ENCODE results near the gene MIA.
A peak's percentile ranks its signal among the peaks of the same experiment; 100 is the strongest.
"Not testable (repeated sequence)": the region's sequence is repeated elsewhere in the genome, so short reads cannot be mapped to it uniquely, and the experiment has no call there.

MIA gene

DNA sequence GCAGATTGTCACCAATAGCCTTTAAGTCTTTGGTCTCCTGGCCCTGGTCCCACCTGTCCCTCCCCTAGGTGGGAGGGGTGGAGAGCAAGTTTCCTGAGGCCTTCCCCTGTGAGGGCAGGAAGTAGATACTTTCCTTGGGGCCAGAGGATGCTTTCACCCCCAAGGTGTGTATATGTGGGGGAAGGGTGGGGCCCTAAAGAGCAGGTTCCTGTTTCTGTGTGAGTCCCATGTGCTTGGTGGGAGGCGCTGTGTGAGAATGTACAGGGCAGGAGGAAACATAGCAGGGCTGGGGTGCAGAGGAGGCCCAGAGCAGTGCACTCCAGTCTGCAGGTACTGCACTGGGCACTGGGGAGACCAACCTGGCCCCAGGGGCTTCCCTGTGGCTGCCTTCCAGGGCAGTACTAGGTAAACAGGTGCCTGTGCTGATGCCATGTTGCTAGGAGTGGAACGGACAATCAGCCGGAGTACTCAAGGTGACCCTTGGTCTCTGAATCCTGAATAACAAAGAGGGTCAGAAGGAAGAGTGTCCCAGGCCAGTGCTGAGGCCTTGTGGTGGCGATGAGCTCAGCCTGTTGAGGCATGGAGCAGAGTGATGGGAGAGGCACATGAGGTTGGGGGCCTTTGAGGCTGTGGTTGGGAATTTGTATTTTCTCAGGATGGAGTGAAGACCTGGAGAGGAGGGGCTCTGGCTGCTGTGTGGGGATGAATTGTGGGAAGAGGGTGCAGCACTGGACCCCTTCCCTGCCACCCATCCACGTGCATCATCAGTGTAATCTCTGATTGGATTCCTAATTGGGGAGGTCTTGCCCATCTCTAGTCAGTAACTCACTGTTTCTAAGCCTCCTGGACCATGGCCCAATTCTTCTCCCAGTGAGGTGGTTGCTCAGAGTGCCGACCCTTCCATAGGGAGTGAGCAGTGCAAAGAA is 28.8 kb downstream of the MIA start:
- no peak for DNase-seq (ENCODE audit: low read depth, low spot score)

DNA sequence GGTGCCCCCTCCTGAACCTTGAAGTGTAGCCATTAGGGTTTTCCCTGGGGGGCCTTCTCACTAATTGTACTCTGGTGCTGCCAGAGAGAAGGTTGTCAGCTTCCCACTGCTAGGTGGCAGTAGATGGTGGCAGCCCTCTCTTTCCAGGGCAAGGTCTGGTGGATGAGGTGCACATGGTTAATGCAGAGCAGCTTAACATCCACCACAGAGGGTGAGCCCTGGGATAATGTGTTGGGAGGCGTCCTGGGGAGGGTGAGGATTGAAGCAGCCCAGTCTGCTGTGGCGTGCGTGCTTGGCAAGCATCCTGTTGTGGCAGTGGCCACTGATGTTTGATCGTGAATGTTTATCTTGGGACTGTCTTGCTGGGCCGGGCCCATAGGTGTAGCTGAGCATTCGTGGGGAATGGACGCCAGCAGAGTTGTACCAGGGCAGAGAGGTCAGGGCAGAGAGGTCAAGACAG is 29.5 kb downstream of the MIA start:
- DNase-seq (ENCODE audit: low read depth, low spot score), result no peak

DNA sequence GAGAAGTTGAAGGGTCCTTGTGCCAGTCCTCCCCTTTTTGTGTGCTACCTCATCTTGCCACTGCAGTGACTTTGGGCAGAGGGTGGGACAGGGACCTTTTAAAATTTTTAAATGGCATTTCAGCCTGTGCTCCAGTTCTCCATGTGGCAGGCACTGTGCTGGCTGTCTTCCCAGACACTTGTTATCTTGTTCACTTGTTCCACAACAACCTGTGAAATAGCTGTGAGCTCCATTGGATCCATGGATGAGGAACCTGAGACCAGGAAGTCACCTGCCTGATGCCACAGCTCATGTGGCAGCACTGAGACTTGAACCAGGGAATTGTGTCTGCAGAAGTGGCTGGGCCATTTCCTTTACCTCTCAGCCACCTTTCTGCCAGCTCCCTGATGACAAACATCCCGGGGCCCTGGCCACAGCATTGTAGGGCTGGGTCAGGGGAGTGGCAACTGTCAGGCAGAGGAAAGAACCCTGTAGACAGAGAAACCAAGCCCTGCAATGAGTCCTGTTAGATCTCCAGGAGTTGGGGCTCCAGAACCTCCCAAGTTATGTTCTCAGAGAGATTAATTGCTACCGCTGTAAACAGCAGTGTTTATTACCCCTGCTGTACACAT is 30.0 kb downstream of the MIA start:
- DNase-seq (ENCODE audit: low read depth, low spot score), result no peak

DNA sequence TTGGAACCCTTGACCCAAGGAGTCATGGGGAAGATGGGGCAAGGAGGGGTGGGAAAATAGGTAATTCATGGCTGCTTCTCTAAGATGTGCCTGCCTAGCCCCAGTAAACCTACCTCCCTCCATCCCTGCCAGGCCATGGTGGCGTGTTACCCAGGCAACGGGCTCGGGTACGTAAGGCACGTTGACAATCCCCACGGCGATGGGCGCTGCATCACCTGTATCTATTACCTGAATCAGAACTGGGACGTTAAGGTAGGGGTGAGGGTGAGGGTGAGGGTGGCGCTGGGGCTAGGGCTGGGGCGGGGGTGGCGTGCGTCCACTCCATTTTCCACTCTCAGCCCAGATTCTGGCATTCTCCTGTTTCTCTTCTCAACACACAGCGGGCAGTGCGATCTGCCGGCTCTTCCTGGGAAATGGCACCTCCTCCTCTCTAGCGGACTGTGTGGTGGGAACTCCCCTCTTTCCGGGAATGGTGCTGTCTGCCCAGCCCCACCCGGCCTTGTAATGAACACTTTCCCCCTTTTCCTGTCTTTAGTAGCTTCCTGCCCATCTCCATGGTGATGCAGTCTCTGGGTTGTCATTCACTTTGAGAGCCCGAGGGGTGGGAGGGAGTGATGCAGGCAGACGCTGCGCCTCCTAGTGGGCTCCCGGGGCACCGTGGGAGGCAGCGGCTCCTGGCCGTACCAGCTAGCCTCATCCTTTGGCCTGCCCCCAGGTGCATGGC is 31.3 kb downstream of the MIA start:
- DNase-seq (ENCODE audit: low read depth, low spot score), result peak; percentile 97

DNA sequence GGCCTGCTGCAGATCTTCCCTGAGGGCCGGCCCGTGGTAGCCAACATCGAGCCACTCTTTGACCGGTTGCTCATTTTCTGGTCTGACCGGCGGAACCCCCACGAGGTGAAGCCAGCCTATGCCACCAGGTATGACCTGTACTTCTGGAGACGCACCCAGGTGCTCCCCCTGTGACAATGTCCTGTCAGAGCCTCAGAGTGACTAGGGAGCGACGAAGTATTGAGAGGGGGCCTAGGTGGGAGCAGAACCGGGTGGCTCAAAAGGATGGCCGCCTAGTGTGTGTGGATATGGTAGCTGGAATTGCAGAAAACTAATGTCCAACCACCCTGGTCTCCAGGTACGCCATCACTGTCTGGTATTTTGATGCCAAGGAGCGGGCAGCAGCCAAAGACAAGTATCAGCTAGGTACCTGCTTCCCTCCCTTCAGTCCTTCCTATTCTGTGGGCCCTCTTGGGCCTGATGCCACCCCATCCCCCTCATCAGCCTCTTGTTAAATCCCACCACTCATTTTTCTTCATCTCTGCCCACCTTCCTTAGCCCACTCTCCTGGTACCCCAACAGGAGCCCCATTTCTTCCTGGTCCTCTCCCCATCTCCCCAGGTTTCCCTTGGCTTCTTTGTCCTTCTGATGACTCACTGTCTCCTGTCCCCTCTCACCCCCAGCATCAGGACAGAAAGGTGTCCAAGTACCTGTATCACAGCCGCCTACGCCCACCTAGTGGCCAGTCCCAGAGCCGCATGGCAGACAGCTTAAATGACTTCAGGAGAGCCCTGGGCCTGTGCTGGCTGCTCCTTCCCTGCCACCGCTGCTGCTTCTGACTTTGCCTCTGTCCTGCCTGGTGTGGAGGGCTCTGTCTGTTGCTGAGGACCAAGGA is 32.1 kb downstream of the MIA start:
- DNase-seq (ENCODE audit: low read depth, low spot score), result no peak

DNA sequence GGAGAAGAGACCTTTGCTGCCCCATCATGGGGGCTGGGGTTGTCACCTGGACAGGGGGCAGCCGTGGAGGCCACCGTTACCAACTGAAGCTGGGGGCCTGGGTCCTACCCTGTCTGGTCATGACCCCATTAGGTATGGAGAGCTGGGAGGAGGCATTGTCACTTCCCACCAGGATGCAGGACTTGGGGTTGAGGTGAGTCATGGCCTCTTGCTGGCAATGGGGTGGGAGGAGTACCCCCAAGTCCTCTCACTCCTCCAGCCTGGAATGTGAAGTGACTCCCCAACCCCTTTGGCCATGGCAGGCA is 32.7 kb downstream of the MIA start:
- no peak for DNase-seq (ENCODE audit: low read depth, low spot score)

DNA sequence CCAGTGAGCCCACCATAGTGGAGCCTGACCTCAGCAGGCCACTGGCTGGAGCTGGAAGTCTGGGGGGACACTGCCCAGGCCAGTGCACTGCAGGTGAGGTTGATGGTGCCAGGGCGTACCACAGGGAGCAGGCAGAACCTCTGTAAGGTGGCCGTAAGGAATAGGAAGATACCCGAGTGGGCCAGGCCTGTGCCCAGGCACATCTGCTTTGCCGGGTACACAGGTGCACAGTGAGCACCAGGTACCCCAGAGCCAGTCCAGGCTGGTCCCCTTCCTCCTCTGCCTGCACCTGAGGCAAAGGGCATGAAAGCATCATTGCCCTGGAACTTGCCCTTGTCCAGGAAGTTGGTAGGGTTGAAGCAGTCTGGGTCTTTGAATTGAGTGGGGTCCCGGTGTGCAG is 33.2 kb downstream of the MIA start:
- DNase-seq (ENCODE audit: low read depth, low spot score), result no peak

DNA sequence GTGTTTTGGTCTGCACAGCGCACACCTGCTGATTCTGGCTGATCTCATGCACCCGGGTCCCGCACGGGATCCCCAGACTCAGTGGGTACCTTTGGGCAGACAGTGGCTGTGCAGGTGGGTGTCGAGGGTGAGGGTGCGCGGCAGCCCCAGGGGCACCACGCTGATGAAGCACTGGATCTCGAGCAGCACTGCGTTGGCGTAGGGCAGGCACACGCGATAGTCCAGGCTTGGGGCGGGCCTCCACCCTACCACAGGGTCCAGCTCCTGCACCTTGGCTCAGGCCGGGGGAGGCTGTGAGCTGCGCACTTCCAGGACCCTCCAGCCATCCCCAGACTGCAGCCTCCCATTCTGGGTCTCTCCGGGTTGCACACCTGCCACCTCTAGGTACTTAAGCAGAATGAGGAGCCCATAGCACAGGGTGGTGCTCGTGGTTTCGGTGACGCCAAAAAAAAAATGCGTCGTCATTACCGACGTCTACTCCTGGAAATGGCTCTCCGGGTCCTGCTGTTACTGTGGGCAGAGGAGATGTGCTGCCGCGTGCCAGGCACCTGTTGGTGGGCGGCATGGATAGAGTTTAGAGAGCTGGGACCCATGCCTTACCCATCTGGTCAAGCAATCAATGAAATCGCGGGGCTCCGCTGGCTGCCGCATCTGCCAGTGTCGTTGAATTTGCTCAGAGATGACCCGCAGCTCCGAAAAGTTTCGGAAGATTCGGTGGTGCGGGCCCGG is 34.2 kb downstream of the MIA start:
- DNase-seq (ENCODE audit: low read depth, low spot score), result no peak

DNA sequence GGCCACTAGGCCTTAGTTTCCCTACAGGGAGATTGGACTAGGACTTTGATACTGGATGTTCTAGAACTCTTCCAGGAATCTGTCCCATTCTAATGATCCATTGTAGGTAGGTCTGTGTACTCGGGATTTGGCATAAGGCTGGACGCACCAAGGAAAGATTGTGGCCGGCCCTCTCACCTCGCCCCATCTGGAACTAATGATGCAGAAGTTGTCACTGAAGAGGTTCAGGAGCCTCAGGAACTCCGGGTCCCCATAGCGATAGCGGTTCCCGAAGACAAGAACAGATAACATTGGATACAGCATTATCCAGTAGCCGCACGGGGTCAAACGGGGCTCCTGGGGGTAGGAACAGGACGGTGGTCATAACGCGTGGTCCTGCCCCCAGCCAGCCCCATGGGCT is 34.8 kb downstream of the MIA start:
- DNase-seq (ENCODE audit: low read depth, low spot score), result no peak

DNA sequence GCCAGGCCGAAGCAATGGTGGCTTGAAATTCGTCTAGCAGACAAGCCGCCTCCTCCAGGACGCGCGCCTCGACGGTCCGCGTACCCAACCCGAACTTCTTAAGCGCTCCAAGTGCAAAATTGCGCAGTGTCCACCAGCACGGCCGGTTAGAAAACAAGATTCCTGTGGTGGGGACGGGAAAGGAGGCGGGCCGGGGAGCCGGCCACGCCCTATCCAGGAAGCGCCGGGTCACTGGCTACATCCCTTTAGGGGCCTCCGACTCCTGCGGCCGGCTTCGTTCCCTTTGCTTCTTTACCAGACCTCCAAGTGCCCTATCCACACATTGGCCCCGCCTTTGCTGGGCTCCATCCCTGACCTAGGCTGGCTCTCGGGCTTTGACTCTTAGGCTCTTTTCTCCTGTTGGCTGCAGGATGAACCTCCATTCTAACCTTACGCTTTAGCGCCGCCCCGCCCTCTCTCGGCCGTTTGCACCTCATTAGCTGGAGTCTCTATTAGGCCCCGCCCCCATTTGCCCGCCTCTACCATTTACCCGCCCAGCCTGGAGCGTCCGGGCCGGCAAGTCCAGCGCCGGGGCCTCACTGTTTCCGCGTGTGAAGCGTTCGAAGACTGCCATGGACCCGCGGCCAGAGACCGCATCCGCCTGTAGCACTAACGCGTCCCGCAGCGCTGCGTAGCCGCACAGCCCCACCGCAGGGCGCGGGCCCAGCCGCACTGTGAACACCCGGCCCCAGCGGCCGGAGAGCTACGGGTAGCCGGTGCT is 35.5 kb downstream of the MIA start:
- DNase-seq (ENCODE audit: low read depth, low spot score), result not testable (repeated sequence)

DNA sequence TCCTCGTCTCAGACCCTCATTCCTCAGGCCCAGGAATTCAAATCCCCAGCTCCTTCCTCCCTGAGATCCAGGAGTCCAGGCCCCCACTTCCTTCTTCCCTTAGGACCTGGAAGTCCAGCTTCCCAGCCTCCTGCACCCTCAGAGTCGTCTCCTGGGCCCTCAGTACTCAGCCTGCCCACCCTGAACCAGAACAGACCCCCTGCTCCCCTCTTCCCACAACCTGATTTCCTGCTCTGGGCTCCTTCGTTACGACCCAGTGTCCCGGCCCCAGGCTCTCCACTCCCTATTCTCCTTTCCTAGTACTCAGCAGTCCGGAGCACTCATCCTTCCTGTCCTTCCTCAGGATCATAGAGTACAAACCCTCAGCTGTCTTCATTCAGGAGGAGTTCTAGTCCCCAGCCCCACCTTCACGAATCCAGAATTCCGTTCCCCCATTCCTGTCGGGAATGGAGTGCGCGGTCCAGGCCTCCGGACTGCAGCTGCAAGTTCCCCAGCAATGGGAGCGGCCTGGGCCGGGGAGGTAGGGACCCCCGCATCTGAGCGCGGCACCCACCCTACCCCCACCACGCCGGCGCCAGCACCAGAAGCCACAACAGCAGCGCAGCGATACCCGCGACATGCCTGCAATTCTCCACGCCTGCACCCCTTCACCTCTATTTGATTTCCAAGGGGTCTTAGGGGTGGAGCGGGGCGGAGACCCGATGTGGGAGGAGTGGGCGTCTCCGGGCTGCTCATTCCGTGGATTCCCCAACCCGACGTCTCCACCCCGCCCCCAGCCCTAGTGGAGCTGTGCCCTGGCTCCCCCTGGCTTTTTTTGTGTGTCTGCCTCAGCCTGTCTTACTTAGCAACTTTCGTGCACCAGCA is 36.4 kb downstream of the MIA start:
- no peak for DNase-seq (ENCODE audit: low read depth, low spot score)

DNA sequence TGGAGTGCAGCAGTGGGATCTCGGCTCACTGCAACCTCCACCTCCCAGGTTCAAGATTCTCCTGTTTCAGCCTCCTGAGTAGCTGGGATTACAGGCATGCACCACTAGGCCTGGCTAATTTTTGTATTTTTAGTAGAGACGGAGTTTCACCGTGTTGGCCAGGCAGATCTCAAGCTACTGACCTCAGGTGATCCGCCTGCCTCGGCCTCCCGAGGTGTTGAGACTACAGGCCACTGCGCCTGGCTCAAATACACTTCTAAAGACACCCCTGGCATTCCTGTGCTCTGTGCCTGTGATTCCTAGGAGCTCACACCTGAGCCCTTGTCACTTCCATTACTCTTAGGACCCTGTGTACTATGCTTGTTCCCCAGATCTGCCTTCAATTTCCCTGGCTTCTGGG is 37.2 kb downstream of the MIA start:
- DNase-seq (ENCODE audit: low read depth, low spot score), result not testable (repeated sequence)

DNA sequence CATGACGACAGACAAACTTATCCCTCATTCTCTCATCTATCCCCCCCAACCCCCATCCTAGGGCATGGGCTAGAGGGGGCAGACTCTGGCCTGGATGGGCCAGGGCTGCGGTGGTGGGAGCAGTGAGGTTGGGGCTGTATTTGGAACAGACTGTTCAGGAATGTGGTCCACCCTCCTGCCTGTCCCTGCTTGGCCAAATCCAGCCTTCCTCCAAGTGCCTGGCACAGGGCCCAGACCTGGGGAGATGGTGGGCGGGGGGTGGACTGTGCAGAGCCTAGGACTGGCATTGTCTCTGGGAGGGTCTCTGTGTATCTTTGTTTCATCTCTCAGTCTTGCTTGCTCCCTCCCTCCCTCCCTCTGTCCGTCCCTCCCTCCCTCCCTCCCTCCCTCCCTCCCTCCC is 37.9 kb downstream of the MIA start:
- DNase-seq (ENCODE audit: low read depth, low spot score), result no peak

DNA sequence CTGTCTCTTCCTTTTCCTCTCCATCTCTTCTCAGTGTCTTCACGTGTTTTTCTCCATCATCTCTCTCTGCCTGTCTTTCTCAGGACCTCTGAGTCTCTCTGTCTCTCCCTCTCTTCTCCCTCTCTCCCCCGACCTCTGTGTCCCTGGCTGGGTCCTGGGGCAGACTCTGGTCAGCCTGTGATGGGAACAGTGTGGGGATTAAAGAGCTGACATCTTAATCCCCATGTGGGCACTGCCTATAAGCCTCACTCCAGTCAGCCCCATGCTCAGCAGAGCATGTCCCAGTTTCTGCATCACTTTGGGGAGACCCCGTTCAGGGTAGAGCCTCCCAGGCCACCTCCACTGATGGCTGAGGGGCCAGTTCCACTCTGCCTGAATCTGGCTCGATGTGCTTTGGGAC is 39.9 kb downstream of the MIA start:
- no peak for DNase-seq (ENCODE audit: low read depth, low spot score)

DNA sequence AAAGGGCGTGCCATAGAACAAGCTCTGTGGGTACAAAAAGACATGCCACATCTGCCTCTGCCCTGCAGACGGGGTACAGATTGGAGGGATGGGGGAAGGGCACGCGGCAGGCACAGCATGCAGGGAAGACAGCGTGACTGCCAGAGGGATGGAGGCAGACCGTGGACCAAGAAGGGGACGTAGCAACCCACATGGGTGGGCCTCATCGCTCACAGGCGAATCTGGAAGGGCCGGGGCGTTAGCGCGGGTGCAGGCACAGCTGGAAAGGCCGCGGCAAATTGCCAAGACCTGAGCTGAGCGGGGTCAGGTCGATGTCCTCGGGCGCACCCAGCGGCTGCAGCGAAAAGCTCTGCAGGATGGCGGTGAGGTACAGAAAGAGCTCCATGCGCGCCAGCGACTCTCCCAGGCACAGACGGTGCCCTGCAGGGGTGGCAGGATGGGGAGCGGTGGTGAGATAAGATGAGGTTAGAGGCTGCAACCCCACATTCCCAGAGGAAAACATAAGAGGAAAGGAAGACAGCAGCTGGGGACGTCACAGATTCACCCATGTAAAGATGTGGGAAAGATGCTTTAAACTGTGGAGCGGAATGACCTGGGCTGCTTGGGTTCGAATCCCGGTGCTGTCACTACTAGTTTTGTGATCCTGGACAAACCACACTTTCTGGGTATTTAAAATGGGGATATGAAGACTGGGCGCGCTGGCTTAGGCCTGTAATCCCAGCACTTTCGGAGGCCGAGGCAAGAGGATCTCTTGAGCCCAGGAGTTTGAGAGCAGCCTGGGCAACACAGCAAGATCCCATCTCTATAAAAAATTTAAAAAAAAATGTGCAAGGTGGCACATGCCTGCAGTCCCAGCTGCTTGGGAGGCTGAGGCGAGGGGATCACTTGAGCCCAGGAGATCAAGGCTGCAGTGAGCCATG is 43.4 kb downstream of the MIA start:
- DNase-seq (ENCODE audit: low read depth, low spot score), result not testable (repeated sequence)

DNA sequence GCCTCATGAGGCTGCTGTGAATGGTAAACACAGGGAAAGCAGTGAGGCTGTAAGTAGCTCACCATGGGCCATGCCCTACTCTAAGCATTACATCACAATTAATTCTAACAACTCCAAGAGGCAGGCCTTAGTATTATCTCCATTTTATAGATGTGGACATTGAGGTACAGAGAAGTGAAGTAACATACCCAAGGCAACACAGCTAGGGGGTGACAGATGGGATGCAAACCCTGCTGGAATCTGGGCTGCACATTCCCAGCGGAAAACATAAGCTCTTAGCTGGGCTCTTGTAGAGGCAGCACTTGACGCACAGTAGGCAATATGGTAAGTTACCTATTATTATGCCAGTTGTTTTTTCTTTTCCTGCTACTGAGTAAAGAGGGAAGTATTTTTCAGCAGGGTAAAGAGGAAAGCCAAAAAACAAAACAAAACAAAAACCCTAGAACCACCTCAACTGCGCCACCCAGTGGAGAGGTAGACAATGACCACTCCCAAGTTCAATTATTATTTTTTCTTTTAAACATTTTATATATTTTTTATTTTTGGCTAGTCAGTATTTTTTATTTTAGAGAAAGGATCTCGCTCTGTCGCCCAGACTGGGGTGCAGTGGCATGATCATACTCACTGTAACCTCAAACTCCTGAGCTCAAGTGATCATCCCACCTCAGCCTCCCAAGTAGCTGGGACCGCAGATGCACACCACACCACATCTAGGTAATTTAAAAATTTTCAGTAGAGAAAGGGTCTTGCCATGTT is 44.3 kb downstream of the MIA start:
- DNase-seq (ENCODE audit: low read depth, low spot score), result not testable (repeated sequence)

DNA sequence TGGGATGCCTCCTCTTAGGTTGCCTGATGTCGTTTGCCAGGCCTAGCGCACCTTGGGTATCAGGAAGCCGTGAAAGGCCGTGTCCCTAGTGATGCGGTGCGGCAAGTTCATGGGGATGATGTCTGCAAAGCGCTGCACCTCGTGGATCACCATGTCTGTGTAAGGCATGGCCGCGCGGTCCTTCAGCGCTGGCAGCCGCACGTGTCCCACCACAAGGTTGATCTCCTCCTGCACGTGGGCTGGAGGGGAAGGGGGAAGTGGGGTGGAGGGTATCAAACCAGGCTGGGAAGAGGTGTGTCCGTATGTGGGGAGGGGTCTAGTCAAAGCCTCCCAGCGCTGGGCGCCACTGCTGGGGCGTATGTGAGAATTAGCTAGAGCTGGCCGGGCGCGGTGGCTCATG is 46.8 kb downstream of the MIA start:
- DNase-seq (ENCODE audit: low read depth, low spot score), result no peak
